ENCODE results near the gene UNC5A.

Gene UNC5A

DNA sequence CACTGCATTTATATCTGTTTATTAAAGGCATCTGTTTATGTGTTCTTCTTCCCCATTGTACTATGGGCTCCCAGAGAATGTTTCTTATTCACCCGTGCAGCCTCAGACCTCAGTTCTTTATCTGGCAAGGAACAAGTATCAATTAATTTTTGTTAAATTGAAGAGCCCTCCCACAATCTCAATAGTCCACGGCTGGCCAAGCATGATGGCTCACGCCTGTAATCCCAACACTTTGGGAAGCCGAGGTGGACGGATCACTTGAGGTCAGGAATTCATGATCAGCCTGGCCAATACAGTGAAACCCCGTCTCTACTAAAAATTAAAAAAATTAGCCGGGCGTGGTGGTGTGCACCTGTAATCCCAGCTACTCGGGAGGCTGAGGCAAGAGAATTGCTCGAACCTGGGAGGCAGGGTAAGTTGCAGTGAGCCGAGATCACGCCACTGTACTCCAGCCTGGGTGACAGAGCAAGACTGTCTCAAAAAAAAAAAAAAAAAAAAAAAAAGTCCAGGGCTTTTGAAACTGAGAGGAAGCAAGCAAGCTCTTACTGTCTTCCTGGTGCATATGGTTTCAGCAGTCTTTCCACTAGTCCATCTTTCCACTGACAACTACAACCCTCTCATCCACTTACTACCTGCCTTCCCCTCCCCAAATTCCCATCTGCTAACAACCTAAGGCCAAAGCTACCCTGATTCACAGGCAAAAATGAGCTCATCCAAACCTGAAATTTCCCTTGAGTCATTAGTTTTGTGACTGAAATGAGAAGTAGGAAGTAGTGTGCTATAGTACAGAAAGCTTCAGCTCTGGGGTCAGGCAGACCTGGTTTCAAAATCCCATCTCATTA, 91.1 kb downstream of the UNC5A start:
- no peak for FAIRE-seq

DNA sequence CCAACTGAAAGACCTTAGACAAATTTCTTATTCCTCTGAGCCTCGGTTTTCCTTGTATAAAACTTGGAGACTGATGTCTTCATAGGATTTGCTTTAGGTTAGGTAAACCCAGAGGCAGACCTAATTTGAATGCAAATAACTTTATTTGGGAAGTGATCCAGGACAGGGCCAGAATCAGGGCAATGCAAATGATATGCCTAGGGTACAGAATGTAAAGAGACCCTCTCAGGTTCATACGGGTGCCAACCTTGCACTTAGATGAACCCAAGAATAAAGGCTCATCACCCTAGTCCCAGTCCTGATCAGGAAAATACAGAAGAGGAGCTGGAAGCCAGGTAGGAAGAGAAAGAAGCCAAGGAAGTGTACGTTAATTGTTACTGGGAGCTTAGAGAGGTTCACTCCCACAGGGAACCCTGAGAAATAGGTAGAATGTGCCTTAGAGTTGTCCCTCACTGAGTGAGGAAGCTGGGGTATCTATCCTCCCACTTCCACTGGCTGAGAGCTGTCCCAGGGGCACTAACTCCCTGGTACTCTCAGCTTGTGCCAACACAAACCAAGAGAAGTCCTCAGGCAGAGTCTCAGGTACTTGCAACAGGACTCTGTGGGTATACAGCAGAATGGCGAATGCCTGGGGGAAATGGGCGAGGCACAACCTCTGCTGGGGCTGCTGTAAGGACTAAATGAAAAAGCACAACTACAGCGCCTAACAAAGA, 91.9 kb downstream of the UNC5A start:
- no peak for FAIRE-seq

DNA sequence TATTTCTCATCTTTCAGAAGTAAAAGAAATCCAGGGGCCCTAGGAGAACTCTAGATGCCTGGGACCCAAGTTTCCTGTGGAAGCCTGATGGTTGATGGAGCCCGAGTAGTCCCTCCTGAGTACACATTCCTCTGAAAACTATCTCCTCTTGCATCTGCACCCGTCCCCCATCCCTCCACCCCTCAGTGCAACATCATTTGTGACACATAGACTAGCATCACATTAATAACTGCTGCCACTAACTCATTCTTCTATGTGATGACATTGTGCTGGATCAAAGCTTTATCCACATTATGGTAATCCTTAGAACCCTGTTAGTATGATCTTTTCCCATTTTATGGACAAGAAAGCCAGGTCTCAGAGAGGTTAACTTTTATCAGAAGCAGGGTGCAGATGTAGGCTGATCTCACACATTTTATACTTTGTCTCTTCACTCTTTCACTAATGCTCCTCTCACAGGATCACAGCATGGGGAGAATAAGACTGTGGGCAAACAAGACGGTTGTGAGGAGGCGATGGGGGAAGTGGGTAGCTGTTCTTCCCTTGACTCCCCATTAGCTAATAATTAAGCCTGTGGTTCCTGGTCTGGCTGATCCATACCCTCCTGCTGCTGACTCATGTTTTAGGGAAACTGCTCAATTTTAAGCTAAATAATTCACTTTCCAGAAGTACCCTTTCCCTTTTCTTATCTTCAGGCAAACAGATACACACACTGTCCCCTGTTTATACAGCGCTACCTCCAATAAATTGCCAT, 92.7 kb downstream of the UNC5A start:
- FAIRE-seq = no peak

DNA sequence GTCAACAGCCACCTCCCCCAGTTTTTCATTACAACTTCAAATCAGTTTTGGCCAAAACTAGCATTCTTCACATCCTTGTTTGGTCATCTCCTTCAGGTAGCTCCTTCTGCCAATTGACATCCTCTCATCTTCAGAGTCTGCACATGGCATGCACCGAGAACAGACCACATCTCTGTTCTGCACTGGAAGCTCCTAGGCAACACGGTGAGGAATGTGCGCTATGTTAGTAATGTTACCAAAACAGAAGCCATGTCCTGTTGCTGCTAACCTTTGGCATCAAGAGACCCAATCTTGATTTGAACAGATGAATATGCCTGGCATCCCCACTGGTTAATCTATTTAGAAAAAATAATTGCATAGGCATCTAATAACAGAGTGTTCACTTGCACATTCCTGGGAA, 93.9 kb downstream of the UNC5A start:
- no peak for FAIRE-seq

DNA sequence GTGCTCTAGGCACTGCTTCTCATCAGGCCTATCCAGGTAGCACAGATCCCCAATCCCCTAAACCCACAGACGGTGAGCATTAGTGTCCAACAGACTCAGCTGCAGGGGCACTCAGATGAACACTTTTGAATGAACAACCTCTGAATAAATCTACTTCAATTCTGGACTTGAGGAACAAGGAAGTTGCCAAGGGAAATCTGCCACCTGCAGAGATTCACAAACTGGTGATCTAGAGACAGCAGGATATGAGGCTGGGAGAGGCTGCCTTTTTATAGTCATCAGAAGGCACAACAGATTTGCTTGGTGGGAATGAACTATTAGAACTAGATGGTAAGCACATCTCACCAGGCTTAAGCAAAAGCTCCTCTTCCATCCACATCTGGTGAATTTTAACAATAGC, 95.8 kb downstream of the UNC5A start:
- no peak for FAIRE-seq

DNA sequence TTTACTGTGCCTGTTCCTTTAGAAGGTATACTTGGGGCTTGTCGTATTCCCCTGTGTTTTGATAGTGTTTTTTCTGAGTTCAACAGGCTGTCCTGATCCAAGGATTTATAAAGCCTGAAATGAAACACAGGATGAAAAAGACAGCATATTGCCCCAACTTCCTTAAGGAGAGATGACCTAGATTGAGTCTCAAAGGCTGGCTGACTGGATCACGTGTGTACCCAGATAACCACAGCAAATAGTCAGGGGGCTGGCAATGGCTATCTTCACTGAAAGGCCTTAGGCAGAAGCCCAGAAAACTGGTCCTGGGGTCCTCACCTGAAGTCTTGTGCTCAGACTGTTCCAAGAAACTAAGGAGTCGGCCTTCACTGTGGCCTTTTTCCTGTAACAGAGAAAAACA, 96.4 kb downstream of the UNC5A start:
- FAIRE-seq = no peak

DNA sequence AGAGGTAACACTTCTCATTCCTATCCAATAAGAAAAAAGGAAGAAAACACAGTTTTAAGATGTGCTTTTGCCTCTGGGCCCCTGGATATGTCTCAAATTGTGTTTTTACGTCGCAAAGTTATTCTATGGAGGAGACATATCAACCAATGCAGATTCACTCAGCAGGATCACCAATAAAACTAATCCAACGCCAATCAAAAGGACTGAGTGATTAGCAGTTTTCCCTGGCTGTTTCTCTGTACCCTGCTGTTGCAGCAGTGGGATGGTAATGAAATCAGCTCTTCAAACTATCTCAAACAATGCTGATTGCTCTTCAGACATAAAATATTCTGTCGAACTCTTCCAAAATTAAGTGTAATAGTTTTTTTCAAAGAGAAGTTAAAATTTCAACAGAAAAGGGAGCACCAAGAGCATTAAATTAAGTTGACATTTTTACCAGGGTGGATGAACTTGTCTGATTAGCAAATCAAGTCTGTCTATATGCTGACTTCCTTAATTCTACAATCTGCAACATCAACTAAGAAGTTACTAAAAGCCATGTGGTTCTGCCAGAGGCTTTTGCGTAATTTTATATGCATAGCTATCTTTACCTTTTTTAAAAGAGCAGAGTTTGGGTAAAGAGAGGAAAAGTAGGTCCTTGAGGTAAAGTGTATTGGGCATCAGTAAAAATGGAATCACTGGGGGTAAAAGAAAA, 98.5 kb downstream of the UNC5A start:
- FAIRE-seq = no peak

DNA sequence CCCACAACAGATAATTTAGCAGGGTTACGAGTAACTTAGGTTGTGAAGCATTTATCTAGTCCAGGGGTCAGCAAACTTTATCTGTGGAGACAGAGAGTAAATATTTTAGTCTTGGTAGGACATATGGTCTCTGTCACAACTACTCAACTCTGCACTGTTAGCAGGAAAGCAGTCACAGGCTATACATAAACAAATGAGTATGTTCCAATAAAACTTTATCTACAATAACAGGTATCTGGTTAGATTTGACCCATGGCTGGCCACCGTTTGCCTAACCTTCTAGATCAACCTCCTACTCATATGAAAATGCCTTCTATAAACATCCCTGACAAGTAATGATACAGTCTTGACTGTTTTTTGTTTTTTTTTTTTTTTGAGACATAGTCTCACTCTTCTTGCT, 101.8 kb downstream of the UNC5A start:
- no peak for FAIRE-seq

DNA sequence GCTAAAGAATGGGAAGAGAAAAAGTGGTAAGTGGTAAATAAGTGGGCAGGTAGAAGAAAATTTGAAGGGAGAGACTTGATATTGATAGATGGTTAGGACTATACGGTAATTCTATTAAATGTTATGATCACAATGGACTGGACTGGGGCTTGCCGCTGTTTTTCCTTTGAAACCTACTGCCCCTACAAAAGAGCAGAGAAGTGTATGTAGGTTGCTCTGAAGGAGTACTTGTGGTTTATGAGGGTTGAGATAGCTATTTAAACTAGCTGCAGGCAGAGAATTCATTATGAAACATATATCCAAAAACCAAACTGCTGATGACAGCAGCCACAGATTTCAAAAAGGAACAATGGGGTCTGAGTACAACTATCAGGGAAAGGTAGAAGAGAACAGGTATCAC, 105.5 kb downstream of the UNC5A start:
- FAIRE-seq = no peak

DNA sequence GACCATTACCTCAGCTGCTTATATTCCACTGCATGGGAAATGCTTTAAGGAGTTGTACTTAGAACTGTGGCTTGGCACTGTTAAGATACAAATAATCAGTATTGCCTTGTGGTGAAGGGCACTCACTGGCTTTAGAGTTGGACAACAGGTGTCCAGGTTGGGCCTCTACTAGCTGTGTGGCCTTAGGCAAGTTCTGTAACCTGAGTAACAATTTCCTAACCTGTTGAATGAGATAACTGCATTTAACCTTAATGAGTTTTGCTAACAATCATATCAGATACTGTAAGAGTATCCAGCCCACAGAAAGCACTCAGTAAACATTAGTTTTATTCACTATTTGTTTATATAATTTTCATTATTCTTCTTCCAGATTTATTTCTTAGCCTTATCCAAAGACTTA, 106.0 kb downstream of the UNC5A start:
- no peak for FAIRE-seq

DNA sequence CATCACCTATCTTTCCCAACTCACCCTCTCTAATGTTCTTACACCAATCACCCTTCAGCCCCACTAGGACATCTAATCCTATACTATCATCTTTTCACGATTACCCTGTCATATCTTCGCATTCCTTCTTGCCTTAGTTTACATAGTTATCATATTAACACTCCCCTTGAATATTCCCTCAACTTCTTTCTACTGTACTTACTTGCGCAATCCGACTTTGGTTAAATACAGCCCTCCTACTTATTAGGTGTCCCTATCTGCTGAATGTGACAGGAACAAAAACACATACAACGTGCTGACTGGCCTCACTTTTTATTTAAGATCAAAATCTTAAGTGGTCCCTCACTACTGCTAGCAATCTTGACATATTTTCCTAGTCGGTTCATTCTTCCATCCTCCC, 108.3 kb downstream of the UNC5A start:
- FAIRE-seq = no peak

DNA sequence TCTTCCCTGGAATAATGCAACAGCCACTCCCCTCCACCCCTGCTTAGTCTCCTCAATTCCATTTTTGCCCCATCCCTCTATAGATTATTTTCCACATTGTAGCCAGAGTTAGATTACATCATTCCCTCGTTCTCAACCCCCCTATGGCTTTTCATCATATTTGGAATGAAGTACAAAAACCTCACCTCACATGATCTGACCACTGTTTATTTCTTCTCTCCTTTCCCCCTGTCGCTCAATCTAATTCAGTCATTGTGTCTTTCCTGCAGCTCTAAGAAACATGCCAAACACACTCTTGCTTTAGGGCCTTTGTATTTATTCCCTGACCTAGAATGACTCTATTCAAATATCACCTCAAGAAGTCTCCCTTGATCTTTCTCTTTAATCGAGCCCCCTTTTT, 111.4 kb downstream of the UNC5A start:
- FAIRE-seq = no peak

DNA sequence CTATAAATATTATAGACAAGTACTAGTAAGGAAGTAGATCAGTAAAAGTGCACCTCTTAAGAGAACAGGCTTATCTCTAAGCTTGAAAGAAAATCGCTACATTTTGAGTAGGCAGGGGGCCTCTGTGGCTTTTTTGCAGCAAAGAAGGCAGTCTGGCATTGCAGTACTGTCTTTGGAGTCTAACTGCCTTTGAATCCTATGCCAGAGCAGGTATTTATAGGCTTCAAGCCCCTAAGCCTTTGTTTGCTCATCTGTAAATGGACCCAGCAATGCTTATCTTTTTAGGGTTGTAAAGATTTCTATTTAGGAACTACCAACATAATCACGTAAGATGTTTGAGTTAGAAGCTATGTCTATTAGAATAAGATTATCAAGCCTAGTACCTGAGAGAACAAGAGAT, 112.5 kb downstream of the UNC5A start:
- no peak for FAIRE-seq

DNA sequence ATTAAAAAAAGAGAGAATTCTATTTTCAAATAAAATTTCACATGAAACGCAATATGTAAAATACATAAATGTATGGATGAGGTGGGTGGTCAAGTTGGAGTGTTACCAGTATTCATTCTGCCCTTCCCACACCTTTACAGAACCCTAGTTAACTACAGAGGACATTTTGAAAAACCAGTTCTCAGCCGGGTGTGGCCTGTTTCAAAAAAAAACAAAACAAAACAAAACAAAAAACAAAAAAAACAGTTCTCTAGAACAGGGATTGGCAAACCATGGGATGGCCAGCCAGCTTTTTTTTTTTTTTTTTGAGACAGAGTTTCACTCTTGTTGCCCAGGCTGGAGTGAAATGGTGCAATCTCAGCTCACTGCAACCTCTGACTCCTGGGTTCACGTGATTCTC, 117.2 kb downstream of the UNC5A start:
- no peak for FAIRE-seq

DNA sequence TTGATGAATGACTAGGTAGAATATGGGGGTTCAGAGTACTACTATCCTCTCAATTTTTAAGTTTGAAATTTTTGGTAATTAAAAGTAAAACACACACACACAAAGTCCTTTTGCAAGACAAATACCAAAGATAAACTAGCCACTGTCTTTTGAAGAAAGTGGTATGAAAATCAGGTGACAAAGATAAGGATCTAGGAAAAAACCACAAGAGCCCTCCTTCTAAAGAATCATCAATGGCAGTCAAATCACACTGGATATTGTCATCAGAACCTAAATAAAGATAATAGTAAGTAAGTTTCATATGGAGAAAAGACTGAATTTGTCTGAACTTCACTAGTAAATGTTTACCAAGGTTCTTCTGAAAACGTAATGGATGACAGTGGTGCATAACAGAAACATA, 119.3 kb downstream of the UNC5A start:
- FAIRE-seq = no peak
